ENCODE data around the gene PLCD3. TPM values are rescaled to one million over a fixed set of nuclear protein-coding genes. Genes with fewer than 3 reads are reported as not detected.
A peak's percentile ranks its signal among the peaks of the same experiment; 100 is the strongest.

PLCD3 gene
- total RNA-seq, 1 donor from 2014 or later: 6.2 TPM

DNA sequence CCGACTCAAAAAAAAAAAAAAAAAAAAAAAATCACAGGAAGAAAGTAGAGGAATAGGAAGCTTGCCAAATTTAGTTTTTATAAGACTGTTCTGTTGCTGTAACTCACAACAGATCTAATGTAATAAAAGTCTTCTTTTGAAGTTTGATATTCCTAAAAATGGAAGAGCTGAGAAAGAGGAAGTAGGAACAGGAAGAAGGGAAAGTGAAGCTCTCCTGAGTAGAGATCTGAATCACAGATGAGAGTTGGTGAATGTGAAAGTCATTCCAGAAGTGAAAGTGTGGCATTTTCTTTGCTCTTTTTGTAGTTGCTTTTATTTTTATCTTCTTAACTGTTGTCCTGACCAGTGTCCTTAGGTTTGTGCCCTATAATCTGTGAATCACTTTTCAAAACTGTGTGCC is 69.1 kb downstream of the PLCD3 start:
- H3K27me3 Mint-ChIP-seq (ENCODE audit: unreplicated experiment): no peaks in the 10 kb centered on the region
- no peak overlapping the region for H3K4me3 Mint-ChIP-seq (ENCODE audit: unreplicated experiment)
- TF ChIP-seq, protein P1, sequence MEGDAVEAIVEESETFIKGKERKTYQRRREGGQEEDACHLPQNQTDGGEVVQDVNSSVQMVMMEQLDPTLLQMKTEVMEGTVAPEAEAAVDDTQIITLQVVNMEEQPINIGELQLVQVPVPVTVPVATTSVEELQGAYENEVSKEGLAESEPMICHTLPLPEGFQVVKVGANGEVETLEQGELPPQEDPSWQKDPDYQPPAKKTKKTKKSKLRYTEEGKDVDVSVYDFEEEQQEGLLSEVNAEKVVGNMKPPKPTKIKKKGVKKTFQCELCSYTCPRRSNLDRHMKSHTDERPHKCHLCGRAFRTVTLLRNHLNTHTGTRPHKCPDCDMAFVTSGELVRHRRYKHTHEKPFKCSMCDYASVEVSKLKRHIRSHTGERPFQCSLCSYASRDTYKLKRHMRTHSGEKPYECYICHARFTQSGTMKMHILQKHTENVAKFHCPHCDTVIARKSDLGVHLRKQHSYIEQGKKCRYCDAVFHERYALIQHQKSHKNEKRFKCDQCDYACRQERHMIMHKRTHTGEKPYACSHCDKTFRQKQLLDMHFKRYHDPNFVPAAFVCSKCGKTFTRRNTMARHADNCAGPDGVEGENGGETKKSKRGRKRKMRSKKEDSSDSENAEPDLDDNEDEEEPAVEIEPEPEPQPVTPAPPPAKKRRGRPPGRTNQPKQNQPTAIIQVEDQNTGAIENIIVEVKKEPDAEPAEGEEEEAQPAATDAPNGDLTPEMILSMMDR (IDR thresholded peaks at IDR 0.05; ENCODE audit: partially characterized antibody, unreplicated experiment): no peak
- H3K4me1 Mint-ChIP-seq (ENCODE audit: low read depth, unreplicated experiment): peaks cover 6% of the 10 kb centered on the region
- H3K9me3 Mint-ChIP-seq (ENCODE audit: unreplicated experiment): peaks cover 5% of the 10 kb centered on the region
- no peak overlapping the region for H3K27ac Mint-ChIP-seq (ENCODE audit: unreplicated experiment)
- no peak for DNase-seq
- no peaks in the 10 kb centered on the region for H3K36me3 Mint-ChIP-seq (ENCODE audit: unreplicated experiment)

DNA sequence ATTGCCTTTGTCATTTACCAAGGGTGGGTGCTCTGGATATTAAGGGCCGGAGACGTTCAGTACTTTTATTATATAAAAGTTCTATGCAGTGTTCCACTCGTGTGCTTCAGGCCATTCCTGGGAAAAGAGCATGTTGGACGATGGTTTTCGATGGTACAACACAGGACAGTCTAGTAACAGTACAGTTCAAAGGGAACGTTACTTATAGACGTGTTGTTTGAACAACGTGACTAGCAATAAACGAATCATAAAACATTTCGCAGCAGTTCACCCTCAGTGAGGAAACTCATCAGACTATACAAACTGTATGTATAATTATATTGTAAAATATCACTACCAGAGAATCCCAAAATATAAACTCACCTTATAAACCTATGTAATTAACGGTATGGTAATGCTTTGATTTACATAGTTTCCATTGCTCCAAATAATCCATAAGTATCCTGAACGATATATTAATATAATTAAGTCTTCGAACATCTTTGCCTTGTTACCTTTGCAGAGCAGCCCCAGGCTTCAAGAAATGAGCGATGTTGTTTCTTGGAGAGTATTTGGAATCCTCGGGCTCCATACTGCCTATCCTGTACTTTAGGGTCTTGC is 70.6 kb downstream of the PLCD3 start:
- no peaks in the 10 kb centered on the region for H3K36me3 Mint-ChIP-seq (ENCODE audit: unreplicated experiment)
- no peaks in the 10 kb centered on the region for H3K27me3 Mint-ChIP-seq (ENCODE audit: unreplicated experiment)
- H3K9me3 Mint-ChIP-seq (ENCODE audit: unreplicated experiment): peaks cover 5% of the 10 kb centered on the region
- DNase-seq: no peak
- peaks cover 5% of the 10 kb centered on the region for H3K4me1 Mint-ChIP-seq (ENCODE audit: low read depth, unreplicated experiment)
- TF ChIP-seq, protein P1 (IDR thresholded peaks at IDR 0.05; ENCODE audit: partially characterized antibody, unreplicated experiment): no peak
- H3K4me3 Mint-ChIP-seq (ENCODE audit: unreplicated experiment): peak overlapping the region; percentile 100
- peak overlapping the region; percentile 99 for H3K27ac Mint-ChIP-seq (ENCODE audit: unreplicated experiment)

DNA sequence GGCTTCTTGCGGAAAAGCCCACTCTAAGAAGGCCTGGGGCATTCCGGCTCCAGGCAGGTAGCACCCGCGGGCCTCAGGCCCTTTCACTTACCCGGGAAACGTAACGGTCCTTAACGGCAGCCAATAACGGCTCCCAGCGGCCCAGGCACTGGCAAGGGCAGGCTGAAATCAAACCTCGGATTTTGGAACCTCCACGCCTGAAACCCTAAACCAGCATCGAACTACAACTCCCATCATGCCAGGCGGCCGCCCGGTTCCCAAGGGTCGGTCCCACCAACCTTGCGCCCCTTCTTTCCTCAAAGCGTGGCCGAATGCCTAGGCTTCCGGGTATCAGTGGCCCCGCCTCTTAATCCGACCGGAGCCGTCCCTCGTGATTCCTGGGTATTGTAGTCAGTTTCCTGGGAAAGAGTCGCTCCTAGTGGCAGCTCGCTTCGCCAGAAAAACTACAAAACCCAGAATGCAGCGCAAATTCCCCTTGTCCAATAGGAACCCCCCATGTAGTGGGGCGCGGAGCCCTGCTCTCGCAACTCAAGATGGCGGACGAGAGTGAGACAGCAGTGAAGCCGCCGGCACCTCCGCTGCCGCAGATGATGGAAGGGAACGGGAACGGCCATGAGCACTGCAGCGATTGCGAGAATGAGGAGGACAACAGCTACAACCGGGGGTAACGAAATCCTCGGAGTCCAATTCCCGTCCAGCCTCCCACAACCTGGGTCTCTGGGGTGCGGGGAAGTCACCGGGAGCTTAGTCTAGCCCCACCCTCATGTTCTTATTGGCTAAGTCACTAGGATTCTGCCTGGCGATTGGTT is 71.3 kb downstream of the PLCD3 start, which contains the start of gene NMT1:
Gene NMT1 (plus strand): TSS at position 521 of the 809 bp plus-strand sequence. CDS start 13 bp downstream, at position 534.
- Mint-ChIP-seq H3K4me3 (ENCODE audit: unreplicated experiment) (peak within 1 kb of the TSS; percentile 100), H3K4me1 (ENCODE audit: low read depth, unreplicated experiment) (peaks cover 5% of the 10 kb centered on the region), H3K36me3 (ENCODE audit: unreplicated experiment) (no peaks in the 10 kb centered on the region), H3K9me3 (ENCODE audit: unreplicated experiment) (peaks cover 5% of the 10 kb centered on the region), H3K27me3 (ENCODE audit: unreplicated experiment) (no peaks in the 10 kb centered on the region), H3K27ac (ENCODE audit: unreplicated experiment) (peak within 1 kb of the TSS; percentile 99)
- peak; percentile 95 for DNase-seq
- TF ChIP-seq, protein P1 (IDR thresholded peaks at IDR 0.05; ENCODE audit: partially characterized antibody, unreplicated experiment): peak; percentile 21

DNA sequence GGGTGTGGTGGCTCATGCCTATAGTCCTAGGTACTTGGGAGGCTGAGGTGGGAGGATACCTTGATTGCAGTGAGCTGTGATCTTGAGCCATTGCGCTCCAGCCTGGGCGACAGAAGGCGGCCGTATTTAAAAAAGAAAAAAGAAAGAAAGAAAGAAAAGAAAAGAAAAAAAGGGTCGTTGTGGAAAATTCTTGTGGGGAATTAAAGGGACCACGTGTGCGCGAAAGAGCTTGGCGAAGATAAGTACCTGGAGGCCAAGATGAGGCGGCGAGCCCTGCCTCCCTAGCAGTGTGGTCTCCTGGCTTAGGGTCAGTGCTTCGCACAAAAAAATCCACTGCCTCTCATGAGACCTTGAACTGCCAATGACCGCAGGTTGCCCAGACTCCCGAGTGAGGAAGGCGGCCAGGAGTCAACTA is 71.9 kb downstream of the PLCD3 start:
- Mint-ChIP-seq H3K4me1 (ENCODE audit: low read depth, unreplicated experiment) (peaks cover 5% of the 10 kb centered on the region), H3K9me3 (ENCODE audit: unreplicated experiment) (peaks cover 5% of the 10 kb centered on the region), H3K27me3 (ENCODE audit: unreplicated experiment) (no peaks in the 10 kb centered on the region), H3K27ac (ENCODE audit: unreplicated experiment) (peak overlapping the region; percentile 75), H3K4me3 (ENCODE audit: unreplicated experiment) (peak overlapping the region; percentile 100), H3K36me3 (ENCODE audit: unreplicated experiment) (no peaks in the 10 kb centered on the region)
- DNase-seq: no peak
- TF ChIP-seq, protein P1 (IDR thresholded peaks at IDR 0.05; ENCODE audit: partially characterized antibody, unreplicated experiment): no peak

Small RNA genes lying within 50 kb of the gene (microRNA-seq; reads per million reads assigned to microRNA genes)
- not detected for gene MIR6784 (ENCODE audit: unreplicated experiment)

Other genes starting within 250 kb of the PLCD3 start
- gene EFTUD2, start 233.1 kb downstream of the PLCD3 start, total RNA-seq (ENCODE audit: unreplicated experiment): 102 TPM
- not detected for gene GFAP, start 217.0 kb downstream of the PLCD3 start, total RNA-seq (ENCODE audit: unreplicated experiment)
- gene KIF18B, start 184.7 kb downstream of the PLCD3 start, total RNA-seq (ENCODE audit: unreplicated experiment): 7.4 TPM
- 14.6 TPM for gene C1QL1, start 164.2 kb downstream of the PLCD3 start, total RNA-seq (ENCODE audit: unreplicated experiment)
- 39.9 TPM for gene DCAKD, start 80.9 kb downstream of the PLCD3 start, total RNA-seq (ENCODE audit: unreplicated experiment)
- gene NMT1, start 71.2 kb downstream of the PLCD3 start, total RNA-seq (ENCODE audit: unreplicated experiment): 96.5 TPM
- gene ACBD4, start 3.2 kb upstream of the PLCD3 start, total RNA-seq (ENCODE audit: unreplicated experiment): 3.7 TPM
- 13.0 TPM for gene HEXIM1, start 16.0 kb upstream of the PLCD3 start, total RNA-seq (ENCODE audit: unreplicated experiment)
- 8.4 TPM for gene HEXIM2, start 29.4 kb upstream of the PLCD3 start, total RNA-seq (ENCODE audit: unreplicated experiment)
- gene FMNL1, start 89.4 kb upstream of the PLCD3 start, total RNA-seq (ENCODE audit: unreplicated experiment): 24.2 TPM
- not detected for gene SPATA32, start 129.6 kb upstream of the PLCD3 start, total RNA-seq (ENCODE audit: unreplicated experiment)
- 5.7 TPM for gene MAP3K14, start 184.5 kb upstream of the PLCD3 start, total RNA-seq (ENCODE audit: unreplicated experiment)

Data from glutamatergic neuron (in vitro differentiated cells).